Body of pancreas (tissue), 4 donors: ENCODE results near the gene FBN1.

Experiments
- POLR2A ChIP-seq, 3 donors: fragments of 450-650 bp; IDR thresholded peaks; one replicate each; pipeline ENCODE4 v1.6.1; 2016; ENCODE audit warnings: antibody characterized with exemption in 3 of 3, mild to moderate bottlenecking in 2 of 3
- TF ChIP-seq, protein P1 (sequence below), 7 experiments: fragments of 450-650 bp in 4 of 7; fragments of 200-600 bp in 3 of 7; sonication (generic) in 3 of 7; IDR thresholded peaks; one replicate each; pipeline ENCODE4 v1.5.1; 2016 to 2019; ENCODE audit warnings: antibody characterized with exemption in 7 of 7

DNA sequence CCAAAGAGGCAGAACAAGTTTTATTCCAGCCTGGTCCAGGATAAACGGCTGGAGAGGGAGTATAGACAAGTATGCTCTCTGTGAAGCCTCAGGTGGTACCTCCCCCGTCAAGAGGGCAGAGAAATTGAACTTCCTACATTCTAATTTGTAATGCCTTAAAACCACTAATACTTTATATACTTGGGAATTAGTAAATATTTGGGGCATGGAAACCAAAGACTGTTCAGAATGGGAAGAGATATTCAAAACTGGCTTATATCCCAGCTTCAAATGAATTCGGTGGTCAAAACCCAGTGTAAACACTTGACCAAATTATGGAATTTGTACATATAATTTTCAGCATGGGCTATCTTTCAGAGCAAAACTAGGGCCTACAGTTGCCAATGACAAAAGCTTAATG is 122.6 kb downstream of the FBN1 start:
- TF ChIP-seq, protein P1, sequence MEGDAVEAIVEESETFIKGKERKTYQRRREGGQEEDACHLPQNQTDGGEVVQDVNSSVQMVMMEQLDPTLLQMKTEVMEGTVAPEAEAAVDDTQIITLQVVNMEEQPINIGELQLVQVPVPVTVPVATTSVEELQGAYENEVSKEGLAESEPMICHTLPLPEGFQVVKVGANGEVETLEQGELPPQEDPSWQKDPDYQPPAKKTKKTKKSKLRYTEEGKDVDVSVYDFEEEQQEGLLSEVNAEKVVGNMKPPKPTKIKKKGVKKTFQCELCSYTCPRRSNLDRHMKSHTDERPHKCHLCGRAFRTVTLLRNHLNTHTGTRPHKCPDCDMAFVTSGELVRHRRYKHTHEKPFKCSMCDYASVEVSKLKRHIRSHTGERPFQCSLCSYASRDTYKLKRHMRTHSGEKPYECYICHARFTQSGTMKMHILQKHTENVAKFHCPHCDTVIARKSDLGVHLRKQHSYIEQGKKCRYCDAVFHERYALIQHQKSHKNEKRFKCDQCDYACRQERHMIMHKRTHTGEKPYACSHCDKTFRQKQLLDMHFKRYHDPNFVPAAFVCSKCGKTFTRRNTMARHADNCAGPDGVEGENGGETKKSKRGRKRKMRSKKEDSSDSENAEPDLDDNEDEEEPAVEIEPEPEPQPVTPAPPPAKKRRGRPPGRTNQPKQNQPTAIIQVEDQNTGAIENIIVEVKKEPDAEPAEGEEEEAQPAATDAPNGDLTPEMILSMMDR (IDR thresholded peaks at IDR 0.05) = no peak
- no peak for TF ChIP-seq POLR2A (IDR thresholded peaks at IDR 0.05)
